LoVo (cell line): ENCODE results near the gene TEAD1.

Experiments used
- DNase-seq: peaks from one replicate; pipeline ENCODE4 v3.0.0-alpha.2; 2016; ENCODE audit warnings: low spot score

The TEAD1 gene

GRCh38 chr11:12686246-12687060, 12.2 kb downstream of the TEAD1 start:
- no peak for DNase-seq

- DNase-seq, result no peak
Observed at GRCh38 chr11:12687216-12687623, 13.0 kb downstream of the TEAD1 start.

DNA sequence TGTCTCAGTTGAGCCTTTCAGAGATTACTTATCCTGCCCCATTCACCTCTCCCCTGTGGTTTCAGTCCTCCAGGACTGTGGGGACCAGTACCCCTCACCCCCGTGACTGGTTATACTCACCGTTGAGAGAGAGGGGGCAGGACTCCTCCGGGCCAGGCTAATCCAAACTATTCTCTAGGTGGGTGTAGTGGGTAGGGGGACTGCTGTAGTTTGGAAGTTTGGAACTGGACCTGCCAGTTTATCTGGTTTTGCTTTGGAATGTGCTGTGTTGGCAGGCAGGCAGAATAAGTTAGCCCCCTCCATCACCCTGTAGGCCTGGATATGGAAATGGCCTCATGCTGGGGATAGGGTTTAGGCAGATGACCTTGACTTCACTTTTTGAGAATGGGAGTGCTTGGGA, 13.5 kb downstream of the TEAD1 start:
- no peak for DNase-seq

- DNase-seq, result no peak
Observed at GRCh38 chr11:12689029-12689755, 15.0 kb downstream of the TEAD1 start.

GRCh38 chr11:12690663-12691062, 16.4 kb downstream of the TEAD1 start:
- no peak for DNase-seq

DNA sequence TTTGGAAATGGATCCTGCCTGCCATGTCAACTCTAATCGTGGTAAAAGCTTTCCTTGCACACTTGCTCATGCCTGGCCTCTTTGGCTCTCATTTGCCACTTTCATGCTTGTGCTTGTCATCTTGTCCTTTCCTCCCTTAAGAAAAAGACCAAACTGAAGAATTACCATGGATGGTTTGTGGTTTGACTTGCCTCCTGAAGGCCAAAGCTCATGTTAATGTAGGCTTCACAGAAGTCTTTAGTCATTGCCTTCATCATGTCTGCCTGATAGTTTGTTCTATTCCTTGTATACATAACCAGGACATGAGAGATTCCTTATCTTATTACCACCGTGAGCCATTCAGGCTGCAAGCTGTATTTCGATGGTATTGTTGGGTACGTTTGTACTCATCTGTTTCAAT, 17.3 kb downstream of the TEAD1 start:
- no peak for DNase-seq

DNA sequence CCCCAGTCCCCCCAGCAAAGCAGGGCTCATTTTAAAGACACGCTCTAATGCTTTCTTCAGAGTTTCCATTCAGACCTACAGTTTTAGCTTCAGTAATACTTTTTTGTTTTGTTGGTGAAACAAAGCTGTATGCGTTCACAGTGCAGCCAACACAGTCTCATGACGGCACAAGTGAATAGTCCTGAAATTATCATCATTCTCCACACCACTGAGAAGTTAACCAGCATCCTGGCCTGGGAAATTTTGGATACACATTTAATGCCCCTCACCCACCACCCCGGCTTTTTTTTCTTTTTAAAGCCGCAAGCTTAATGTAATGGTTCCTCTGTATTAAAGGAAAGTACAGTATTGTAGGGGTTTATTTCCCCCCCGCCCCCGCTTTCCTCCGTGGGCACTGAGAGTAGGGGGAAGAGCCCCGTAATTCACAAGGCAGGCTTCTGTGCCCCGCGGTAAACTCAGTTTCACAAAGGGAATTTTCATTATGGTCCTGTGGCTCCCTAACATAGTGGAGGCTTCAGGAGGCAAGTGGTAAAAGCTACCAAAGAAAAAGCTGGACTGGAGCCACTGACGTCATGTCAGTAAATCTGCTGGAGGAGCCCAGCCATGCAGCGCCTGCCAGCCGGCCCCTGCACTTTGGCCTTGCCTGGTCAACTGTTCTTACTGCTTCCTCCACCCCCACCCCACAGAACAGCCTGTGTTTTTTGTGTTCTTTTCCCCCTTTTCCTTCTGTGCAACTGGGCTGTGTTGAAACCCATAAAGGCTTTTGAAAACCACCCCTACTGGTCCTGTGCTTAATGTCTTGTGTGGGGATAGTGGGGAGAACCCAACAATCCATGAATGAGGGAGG, 18.2 kb downstream of the TEAD1 start:
- DNase-seq, result peak; percentile 83

DNA sequence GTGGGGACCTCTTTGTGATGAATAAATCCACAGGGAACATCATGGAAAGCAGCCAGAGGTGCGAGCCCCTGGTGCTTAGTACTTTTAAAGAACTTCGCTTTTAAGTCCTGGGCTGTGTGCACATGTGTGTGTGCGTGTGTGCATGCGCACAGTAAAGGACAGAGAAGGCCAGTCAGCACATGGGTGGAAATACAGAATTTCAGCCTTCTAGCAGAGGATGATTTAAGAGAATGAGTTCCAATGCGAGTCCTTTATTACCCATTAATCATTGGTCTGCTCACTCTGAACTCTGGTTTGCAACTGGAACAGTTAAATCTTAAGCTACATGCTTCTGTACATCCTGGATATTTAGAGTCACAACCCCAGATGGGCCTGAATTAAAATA, 18.9 kb downstream of the TEAD1 start:
- DNase-seq, result no peak

GRCh38 chr11:12693479-12694182, 19.4 kb downstream of the TEAD1 start:
- DNase-seq, result peak; percentile 87

DNA sequence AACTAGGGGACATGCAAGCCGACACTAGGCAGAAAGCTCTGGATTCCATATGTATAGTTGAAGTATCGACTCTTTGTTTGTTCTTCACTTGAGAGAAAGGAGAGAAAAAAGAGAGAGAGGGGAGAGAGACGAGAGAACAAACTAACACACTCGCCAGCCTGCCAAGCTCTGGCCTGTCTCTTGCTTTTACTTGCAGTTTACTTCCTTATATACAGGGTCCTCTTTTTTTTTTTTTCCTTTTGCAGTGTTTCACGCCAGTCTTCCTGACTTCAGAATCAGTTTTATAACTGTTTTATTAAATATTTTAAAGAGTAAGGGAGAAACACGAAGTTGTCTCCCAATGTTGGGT, 19.9 kb downstream of the TEAD1 start:
- no peak for DNase-seq

DNA sequence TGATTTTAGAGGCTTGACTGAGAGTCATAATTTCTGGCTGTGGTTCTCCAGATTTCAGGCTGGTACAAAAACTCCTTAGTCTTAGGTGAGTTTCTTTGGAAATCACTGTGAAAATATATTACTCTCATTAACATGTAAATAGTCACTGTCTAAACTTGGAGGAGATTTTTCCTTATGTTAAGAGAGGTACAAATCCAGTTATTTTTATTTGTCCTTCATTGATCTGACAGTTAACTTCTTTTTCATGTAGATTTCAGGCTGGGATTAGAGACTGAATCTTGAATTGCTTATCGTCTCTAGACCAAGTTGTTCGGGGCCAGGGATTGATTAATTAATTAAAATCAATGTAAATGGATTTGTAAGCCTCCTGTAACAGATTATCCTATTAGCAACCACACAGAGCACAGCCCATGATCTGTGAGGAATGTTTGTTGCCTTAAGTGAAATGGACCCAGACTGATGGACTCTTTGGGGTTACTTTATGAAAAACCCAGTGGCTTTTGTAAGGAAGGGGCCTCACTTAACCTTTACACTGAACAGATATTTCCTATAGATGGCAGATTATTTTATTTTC, 21.1 kb downstream of the TEAD1 start:
- DNase-seq, result no peak

- DNase-seq, result no peak
Observed at GRCh38 chr11:12695873-12696272, 21.7 kb downstream of the TEAD1 start.

DNA sequence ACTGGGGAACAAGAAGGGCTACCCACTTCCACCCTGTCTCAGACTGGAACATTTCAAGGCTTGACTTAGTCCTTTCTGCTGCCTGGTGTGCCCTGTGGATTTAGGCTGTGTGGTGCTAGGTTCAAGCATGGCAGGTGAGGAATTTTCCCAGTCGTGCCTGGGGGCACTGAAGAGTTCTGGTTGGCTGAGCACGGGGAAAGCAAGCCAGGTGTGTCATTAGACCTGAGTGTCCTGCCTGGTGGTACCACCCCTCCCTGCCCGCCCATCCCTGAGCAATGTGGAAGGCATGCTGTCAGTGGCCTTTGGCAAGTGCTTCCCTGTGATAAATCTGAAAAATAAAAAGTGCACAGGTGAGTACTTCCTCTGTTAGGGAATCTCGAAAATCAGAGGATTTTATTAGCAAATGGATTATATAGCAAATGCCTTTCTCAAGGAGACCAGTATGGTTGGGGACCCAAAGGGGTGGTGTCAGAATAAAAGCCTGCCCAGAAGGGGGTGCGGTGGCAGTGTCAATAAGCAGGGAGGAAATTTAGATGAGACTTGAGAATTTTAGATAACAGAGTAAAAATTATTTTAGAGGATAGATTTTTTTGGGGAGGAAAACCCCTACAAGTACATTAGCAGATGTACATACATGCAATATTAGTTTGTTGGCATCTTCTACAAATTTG, 22.8 kb downstream of the TEAD1 start:
- DNase-seq, result peak; percentile 75

- DNase-seq, result no peak
Observed at GRCh38 chr11:12698048-12698447, 23.8 kb downstream of the TEAD1 start.

- DNase-seq, result no peak
Observed at GRCh38 chr11:12701811-12702592, 27.8 kb downstream of the TEAD1 start.

- DNase-seq, result no peak
Observed at GRCh38 chr11:12702999-12703453, 28.8 kb downstream of the TEAD1 start.

DNA sequence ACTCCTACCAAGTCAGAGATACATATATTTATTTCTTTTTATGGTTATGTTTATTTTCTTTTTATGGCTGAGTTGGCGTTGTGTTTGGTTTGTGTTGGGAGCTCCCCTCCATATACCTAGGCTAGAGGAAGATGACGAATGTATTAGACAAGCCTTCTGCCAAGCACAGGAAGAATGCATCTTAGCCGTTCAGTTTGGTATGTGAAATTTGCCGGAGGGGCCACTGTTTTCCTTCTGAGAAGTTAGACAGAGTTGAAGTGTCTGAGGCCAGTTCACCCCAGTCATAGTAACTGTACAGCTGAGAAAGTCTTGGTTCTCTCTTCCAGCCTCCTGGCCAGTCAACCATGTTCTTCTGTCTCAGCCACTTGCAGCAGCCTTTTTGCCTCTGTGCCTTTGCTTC, 29.8 kb downstream of the TEAD1 start:
- no peak for DNase-seq

- no peak for DNase-seq
Observed at GRCh38 chr11:12705874-12706273, 31.7 kb downstream of the TEAD1 start.

- DNase-seq, result peak; percentile 69
Observed at GRCh38 chr11:12706545-12707499, 32.6 kb downstream of the TEAD1 start.
